ENCODE measurements around the gene TAF15. TPM values are rescaled to one million over a fixed set of nuclear protein-coding genes. Genes with fewer than 3 reads are reported as not detected.
A peak's percentile ranks its signal among the peaks of the same experiment; 100 is the strongest.

TAF15 gene
- total and polyA plus RNA-seq, 2 of the 13 experiments (the other 11 are each of a cell fraction or from before 2014, with no cell fraction given) = 25.2 to 26.5 TPM

DNA sequence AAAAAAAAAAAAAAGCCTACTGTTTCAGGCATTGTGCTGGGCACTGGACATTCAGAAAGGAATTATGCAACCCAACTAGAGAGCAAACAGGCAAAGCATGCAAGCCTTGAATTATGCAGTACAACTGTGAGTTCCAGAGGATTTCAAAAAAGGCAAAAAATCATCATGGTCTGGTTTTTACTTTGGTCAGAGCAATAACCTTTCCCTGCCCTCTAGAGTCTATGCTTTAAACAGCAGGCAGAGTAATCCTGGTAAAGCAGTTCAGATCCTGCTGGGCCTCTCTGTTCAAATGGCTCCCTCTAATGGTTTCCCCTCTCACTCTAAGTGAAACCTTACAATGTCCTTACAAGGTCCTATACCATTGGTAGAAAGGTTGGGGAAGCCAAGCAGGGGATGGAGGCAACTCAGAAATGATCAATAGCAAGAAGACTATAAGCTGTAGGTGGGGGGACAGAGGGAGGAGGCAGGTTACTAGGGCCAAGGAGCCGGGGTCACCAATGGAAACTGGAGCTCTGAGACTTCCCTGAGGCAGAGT, 4.6 kb upstream of the TAF15 start (continued):
- TF ChIP-seq TBX3 (IDR thresholded peaks at IDR 0.05; ENCODE audit: borderline replicate concordance) (no peak), GATAD1 (CRISPR knock-in tag; IDR thresholded peaks at IDR 0.05) (0 out of 2 replicates have a peak, but pooled peaks have one; percentile 35), ZNF619 (CRISPR knock-in tag; IDR thresholded peaks at IDR 0.05) (no peak), MTF1 (CRISPR knock-in tag; IDR thresholded peaks at IDR 0.05) (no peak), FOXA3 (CRISPR knock-in tag; IDR thresholded peaks at IDR 0.05) (no peak), AHR (CRISPR knock-in tag; IDR thresholded peaks at IDR 0.05) (no peak), EZH2 (conservative IDR thresholded peaks at IDR 0.05; ENCODE audit: low read depth, low read length) (no peak), STAG1 (CRISPR knock-in tag; IDR thresholded peaks at IDR 0.05) (peak; percentile 81), PRDM10 (CRISPR knock-in tag; IDR thresholded peaks at IDR 0.05; ENCODE audit: low read depth) (peak; percentile 78; the same call in 1 of the 2 replicates), PHF21A (CRISPR knock-in tag; IDR thresholded peaks at IDR 0.05) (peak; percentile 40; the same call in 1 of the 2 replicates), PHF8 (CRISPR knock-in tag; IDR thresholded peaks at IDR 0.05) (no peak), SMYD3 (CRISPR knock-in tag; IDR thresholded peaks at IDR 0.05) (no peak), NR2F6 (IDR thresholded peaks at IDR 0.05) (no peak), NR2F6 (CRISPR knock-in tag; IDR thresholded peaks at IDR 0.05) (no peak), MIER3 (CRISPR knock-in tag; IDR thresholded peaks at IDR 0.05; ENCODE audit: borderline replicate concordance) (no peak), RXRB (CRISPR knock-in tag; IDR thresholded peaks at IDR 0.05; ENCODE audit: borderline replicate concordance) (peak; percentile 35; the same call in 1 of the 2 replicates), CENPT (CRISPR knock-in tag; IDR thresholded peaks at IDR 0.05; ENCODE audit: low read depth) (no peak), HMG20B (CRISPR knock-in tag; conservative IDR thresholded peaks at IDR 0.05) (0 out of 2 replicates have a peak, but pooled peaks have one; percentile 18), ATRX (CRISPR knock-in tag; IDR thresholded peaks at IDR 0.05; ENCODE audit: borderline replicate concordance) (no peak), SALL1 (CRISPR knock-in tag; IDR thresholded peaks at IDR 0.05) (no peak), PBX3 (CRISPR knock-in tag; IDR thresholded peaks at IDR 0.05; ENCODE audit: borderline replicate concordance) (no peak)
- TF ChIP-seq, protein P1, sequence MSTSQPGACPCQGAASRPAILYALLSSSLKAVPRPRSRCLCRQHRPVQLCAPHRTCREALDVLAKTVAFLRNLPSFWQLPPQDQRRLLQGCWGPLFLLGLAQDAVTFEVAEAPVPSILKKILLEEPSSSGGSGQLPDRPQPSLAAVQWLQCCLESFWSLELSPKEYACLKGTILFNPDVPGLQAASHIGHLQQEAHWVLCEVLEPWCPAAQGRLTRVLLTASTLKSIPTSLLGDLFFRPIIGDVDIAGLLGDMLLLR (CRISPR knock-in tag; IDR thresholded peaks at IDR 0.05) = no peak
- TF ChIP-seq, protein P2, sequence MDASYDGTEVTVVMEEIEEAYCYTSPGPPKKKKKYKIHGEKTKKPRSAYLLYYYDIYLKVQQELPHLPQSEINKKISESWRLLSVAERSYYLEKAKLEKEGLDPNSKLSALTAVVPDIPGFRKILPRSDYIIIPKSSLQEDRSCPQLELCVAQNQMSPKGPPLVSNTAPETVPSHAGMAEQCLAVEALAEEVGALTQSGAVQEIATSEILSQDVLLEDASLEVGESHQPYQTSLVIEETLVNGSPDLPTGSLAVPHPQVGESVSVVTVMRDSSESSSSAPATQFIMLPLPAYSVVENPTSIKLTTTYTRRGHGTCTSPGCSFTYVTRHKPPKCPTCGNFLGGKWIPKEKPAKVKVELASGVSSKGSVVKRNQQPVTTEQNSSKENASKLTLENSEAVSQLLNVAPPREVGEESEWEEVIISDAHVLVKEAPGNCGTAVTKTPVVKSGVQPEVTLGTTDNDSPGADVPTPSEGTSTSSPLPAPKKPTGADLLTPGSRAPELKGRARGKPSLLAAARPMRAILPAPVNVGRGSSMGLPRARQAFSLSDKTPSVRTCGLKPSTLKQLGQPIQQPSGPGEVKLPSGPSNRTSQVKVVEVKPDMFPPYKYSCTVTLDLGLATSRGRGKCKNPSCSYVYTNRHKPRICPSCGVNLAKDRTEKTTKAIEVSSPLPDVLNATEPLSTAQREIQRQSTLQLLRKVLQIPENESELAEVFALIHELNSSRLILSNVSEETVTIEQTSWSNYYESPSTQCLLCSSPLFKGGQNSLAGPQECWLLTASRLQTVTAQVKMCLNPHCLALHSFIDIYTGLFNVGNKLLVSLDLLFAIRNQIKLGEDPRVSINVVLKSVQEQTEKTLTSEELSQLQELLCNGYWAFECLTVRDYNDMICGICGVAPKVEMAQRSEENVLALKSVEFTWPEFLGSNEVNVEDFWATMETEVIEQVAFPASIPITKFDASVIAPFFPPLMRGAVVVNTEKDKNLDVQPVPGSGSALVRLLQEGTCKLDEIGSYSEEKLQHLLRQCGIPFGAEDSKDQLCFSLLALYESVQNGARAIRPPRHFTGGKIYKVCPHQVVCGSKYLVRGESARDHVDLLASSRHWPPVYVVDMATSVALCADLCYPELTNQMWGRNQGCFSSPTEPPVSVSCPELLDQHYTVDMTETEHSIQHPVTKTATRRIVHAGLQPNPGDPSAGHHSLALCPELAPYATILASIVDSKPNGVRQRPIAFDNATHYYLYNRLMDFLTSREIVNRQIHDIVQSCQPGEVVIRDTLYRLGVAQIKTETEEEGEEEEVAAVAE (CRISPR knock-in tag; IDR thresholded peaks at IDR 0.05; ENCODE audit: borderline replicate concordance) = peak; percentile 92

All from HepG2 (cell line).